Effector CD4-positive, alpha-beta T cell (primary cell): Measurements from ENCODE around the gene NMNAT3.

Experiments used
- DNase-seq: peaks from one replicate; pipeline ENCODE4 v3.0.0-alpha.2; 2020

The NMNAT3 gene

GRCh38 chr3:139574026-139574947, 103.5 kb downstream of the NMNAT3 start:
- DNase-seq: no peak

- no peak for DNase-seq
These were observed 104.7 kb downstream of the NMNAT3 start for GRCh38 chr3:139572847-139573672.

DNA sequence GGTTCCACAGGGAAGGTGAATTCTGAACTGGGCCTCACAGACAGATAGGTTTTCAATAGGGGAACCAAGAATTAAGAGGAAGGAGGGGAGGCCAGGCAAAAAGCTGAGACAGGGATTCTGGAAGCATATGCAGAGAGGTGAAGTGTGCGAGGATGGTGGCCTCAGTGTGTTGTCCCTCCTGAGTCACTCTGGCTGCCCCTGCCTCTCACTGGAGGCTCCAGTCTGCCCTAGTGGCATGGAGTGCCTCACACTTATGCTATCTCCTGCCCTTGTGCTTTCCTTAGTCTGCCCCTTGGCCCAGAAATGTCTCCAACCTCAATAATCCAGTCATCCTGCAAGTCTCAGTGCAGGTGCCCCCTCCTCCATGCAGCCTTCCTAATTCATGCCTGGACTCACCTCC, 106.1 kb downstream of the NMNAT3 start:
- DNase-seq: no peak

DNA sequence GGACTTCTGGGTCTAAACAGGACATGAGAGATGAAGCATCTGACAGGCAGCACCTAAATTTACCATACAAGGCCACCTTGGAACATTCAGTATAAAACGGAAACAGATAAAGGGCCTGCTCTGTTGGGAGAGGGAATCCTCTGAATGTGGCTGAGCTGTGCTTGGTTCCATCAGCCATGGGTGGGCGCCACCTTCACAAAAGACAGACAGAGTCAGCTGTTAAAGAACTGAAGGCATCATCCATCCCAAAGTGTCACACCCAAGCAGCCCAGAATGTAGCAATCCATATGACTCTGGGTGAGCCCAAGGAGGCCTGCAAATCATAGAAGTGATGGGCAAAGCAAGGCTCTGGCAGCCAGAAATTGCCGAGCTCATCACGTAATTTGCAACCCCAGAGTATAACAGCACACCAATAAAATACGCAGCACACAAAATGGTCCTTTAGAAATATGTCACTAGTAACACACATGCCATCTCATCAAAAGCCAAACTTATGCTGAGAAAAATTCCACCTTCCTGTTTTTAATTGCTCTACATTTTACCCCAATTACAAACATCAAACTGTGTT, 113.4 kb downstream of the NMNAT3 start:
- DNase-seq: no peak

- DNase-seq: no peak
These were observed 115.7 kb downstream of the NMNAT3 start for GRCh38 chr3:139561959-139562676.

DNA sequence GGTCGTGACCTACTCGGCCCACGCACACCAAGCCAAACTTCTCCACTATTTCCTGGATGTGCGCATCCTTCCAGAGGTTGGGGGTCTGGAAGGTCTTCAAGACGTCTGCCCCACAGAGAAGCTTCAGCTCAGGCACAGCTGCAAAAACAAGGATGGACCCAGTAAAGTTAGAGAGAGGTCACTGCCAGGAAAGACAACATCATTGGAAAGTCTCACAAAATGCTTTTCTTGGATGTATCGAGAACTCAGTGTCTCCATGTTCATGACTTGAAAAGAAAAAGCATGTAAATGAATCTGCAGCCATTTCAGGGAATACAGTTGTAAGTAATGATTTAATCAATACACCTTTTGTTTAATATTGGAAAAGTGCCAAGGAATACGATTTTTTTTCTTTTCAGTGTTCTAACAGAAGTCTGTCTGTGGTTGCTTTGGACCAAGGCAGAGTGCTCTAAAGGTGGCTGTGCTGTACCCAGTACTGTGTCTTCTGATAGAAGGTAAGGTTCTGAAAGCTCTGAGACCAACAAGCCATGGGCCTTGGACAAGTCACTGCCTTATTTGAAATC, 116.4 kb downstream of the NMNAT3 start:
- DNase-seq: no peak

DNA sequence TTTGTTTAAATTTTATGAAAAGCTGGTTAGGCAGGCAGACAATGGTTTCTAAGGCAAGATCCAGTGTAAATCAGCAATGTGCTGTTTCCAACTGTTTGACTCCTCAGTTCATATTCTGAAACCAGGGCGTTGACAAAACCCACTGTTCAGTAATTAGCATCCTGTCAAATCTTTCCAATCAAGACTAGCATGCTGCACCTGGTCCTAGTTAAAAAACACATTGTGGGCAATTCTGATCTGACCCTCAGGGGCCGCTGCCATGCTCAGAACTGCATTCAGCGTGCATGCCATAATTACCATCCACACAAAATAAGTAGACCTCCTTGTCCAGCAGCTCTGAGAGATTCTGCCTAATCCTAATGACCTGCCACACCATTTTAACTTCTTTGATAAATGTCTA, 117.4 kb downstream of the NMNAT3 start:
- no peak for DNase-seq

- no peak for DNase-seq
These were observed 118.2 kb downstream of the NMNAT3 start for GRCh38 chr3:139559541-139559940.

DNA sequence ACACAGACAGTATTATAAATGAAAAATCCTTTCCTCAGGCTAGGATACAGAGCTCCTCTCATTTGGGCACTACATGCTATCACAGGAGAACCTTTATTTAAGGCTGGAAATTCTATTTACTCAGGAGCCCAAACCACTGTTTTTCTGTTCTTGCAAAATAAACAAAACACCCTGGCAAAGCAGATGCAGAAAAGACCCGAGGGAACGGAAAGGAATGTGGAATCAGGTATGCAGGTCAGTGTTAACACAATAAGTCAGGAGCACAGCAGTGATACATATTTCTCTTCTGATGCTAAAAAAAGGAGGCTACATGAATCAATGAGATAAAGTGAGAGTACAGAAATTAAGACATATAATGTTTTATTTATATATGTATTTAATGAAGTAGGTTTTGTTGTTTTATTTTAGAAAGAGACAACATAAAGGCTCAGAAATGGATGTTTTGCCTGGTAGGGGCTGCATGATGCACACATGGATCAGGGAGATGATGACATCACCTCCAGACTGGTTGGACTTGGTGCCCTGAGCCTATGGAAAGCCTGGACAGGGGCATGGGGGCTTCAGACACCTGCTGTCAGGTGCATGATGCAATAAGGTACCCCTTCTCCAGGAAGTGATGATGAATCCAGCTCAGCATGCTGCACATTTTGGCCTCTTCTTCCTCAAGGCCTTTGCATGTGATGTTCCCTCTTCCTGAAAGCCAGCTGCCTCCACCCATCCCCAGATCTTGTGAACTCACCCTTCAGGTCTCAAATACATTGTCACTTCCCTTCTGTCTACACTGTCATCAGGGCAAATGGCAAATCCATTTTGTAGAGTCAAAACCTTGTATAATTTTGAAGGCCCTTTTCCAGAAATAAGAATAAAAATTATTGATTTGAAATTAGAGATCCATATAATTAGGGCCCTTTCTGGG, 119.2 kb downstream of the NMNAT3 start:
- DNase-seq: no peak

- no peak for DNase-seq
These were observed 120.7 kb downstream of the NMNAT3 start for GRCh38 chr3:139557041-139557440.

DNA sequence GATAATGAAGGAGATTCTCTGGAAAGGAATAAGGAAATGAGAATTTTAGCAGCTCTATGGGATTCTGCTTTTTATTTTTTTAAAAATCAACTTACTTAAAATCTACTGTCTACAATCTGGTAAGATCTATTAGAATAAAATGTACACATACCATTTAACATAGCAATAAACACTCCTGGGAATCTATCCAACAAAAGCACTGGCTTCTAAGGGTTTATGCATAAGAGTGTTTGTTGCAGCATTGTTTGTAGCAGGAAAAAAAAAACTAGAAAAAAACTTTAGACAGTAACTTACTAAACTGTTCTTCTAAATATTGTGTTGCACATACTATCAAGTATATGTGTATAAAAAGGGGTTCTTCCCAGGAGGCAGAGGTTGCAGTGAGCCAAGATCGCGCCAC, 122.5 kb downstream of the NMNAT3 start:
- no peak for DNase-seq

DNA sequence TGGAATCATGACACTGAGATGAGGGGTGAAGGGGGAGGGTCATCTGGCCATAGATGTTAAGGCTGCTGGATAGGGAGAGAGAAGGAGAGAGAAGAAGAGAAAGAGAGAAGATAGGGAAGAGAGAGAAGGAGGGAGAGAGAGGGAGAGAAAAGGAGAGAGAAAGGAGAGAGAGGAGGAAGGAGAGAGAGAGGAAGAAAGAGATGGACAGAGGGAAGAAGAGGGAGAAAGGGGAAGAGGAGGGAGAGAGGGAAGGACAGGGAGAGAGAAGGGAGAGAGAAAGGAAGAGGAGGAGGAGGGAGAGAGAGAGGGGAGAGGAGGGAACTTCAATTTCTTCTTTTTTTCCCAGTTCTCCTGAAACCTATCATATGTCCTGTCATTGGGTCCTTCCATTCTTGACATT, 123.1 kb downstream of the NMNAT3 start:
- DNase-seq: no peak

GRCh38 chr3:139552632-139553365, 125.0 kb downstream of the NMNAT3 start:
- no peak for DNase-seq

DNA sequence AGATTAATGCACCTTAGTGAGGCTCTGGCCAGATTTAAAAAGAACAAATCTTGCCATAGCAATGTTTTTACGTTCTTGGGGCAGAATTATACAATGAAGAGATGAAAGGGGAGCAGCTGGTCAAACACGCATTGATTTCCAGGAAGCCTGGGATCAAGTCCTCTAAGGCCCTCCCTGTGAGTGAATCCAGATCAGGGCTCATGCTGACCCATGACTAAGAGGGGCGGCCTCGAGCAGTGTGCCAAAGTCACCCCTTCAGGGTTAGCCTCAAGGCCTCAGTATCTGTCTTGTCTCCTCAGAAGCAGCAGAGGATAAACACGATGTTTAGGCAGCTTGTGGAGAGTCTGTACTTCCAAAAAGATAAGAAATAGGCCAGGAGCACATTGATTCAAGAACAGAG, 129.0 kb downstream of the NMNAT3 start:
- DNase-seq: no peak

DNA sequence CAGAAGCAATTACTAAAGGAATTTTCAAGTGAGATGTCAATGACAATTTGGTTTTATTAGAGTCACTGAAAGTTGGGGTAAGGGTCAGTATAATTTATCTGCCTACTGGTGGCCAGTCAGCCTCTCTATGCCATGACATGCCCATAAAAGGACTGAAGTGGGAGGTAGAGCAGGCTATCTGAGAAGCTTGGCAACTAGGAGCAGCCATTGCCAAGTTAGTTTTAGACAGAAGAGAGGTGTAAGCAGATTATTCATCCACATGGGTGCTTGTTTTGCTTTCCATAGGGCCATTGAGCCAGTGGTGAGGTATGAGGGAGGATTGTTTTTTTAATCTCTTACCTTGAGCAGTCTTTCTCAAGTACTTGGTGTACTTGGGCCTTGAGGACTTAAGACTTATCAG, 130.1 kb downstream of the NMNAT3 start:
- DNase-seq: no peak

- no peak for DNase-seq
These were observed 131.0 kb downstream of the NMNAT3 start for GRCh38 chr3:139546772-139547171.

GRCh38 chr3:139541532-139542288, 136.1 kb downstream of the NMNAT3 start:
- no peak for DNase-seq

- no peak for DNase-seq
These were observed 136.9 kb downstream of the NMNAT3 start for GRCh38 chr3:139540651-139541531.

- no peak for DNase-seq
These were observed 139.0 kb downstream of the NMNAT3 start for GRCh38 chr3:139538733-139539132.
